Ishikawa (cell line): Measurements from ENCODE around the gene RNF220.

Experiments
- CEBPB ChIP-seq: IDR thresholded peaks from 2 replicates; pipeline ENCODE4 v1.6.1; 2012
- CREB1 ChIP-seq: IDR thresholded peaks from 2 replicates; pipeline ENCODE4 v1.6.1; 2012; ENCODE audit warnings: low read depth
- EGR1 ChIP-seq: IDR thresholded peaks from 2 replicates; pipeline ENCODE4 v1.6.1; 2012
- EP300 ChIP-seq: IDR thresholded peaks from 2 replicates; pipeline ENCODE4 v1.6.1; 2012; ENCODE audit warnings: borderline replicate concordance
- FOXM1 ChIP-seq: IDR thresholded peaks from 2 replicates; pipeline ENCODE4 v1.6.1; 2012; ENCODE audit warnings: low read depth, borderline replicate concordance
- MAX ChIP-seq: IDR thresholded peaks from 2 replicates; pipeline ENCODE4 v1.6.1; 2012
- NFIC ChIP-seq: IDR thresholded peaks from 2 replicates; pipeline ENCODE4 v1.6.1; 2012
- RAD21 ChIP-seq: IDR thresholded peaks from 2 replicates; pipeline ENCODE4 v1.6.1; 2012; ENCODE audit warnings: low read depth
- REST ChIP-seq: IDR thresholded peaks from 2 replicates; pipeline ENCODE4 v1.6.1; 2012; ENCODE audit warnings: low read depth, mild to moderate bottlenecking
- TAF1 ChIP-seq: IDR thresholded peaks from 2 replicates; pipeline ENCODE4 v1.6.1; 2012; ENCODE audit warnings: low read depth, mild to moderate bottlenecking
- TCF12 ChIP-seq: IDR thresholded peaks from 2 replicates; pipeline ENCODE4 v1.6.1; 2012; ENCODE audit warnings: low read depth
- TEAD4 ChIP-seq: IDR thresholded peaks from 2 replicates; pipeline ENCODE4 v1.6.1; 2012
- YY1 ChIP-seq: IDR thresholded peaks from 2 replicates; pipeline ENCODE4 v1.6.1; 2012; ENCODE audit warnings: low read depth
- ZBTB7A ChIP-seq: IDR thresholded peaks from 2 replicates; pipeline ENCODE4 v1.6.1; 2012; ENCODE audit warnings: low read depth
- TF ChIP-seq, protein P1 (sequence below): IDR thresholded peaks from 2 replicates; pipeline ENCODE4 v1.6.1; 2012

Gene RNF220

GRCh38 chr1:44613941-44614340 is 208.9 kb downstream of the RNF220 start:
- TF ChIP-seq TEAD4 (no peak), RAD21 (no peak), CREB1 (no peak), CEBPB (no peak), EP300 (no peak), MAX (no peak), REST (no peak), FOXM1 (no peak), ZBTB7A (no peak)
- TF ChIP-seq, protein P1, sequence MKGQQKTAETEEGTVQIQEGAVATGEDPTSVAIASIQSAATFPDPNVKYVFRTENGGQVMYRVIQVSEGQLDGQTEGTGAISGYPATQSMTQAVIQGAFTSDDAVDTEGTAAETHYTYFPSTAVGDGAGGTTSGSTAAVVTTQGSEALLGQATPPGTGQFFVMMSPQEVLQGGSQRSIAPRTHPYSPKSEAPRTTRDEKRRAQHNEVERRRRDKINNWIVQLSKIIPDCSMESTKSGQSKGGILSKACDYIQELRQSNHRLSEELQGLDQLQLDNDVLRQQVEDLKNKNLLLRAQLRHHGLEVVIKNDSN = no peak

DNA sequence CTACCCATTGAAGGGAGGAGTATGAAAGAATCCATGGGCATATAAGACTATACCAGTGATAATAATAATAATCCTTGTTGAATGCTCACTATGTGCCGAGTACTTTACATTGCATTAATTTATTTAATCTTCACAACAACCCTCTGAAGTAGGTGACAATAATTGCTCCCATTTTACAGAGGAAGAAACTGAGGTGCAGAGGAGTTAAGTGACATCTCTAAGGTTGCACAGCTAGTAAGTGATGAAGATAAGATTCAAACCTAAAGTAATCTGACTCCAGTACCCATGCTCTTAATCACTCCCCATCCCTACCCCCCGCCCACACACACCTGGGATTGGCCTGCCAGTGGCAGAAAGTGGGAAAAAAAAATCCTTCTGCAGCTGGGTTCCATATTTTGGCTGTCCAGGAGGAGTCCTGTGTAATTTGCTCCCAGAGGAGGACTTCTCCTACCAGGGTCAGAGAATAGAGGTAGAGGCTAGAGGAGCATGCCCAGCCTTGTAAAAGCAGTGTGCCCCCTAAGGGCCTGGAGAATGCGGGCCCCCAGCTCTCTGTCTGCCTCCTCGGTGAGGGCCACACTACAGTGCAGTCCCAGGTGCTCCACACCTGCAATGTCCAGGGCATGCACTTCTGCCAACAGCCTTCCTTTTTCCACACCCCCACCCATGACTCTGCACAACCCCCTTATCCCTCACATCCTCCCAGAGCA is 211.4 kb downstream of the RNF220 start:
- TF ChIP-seq TEAD4 (no peak), CREB1 (no peak), FOXM1 (no peak), CEBPB (no peak), TAF1 (no peak)

DNA sequence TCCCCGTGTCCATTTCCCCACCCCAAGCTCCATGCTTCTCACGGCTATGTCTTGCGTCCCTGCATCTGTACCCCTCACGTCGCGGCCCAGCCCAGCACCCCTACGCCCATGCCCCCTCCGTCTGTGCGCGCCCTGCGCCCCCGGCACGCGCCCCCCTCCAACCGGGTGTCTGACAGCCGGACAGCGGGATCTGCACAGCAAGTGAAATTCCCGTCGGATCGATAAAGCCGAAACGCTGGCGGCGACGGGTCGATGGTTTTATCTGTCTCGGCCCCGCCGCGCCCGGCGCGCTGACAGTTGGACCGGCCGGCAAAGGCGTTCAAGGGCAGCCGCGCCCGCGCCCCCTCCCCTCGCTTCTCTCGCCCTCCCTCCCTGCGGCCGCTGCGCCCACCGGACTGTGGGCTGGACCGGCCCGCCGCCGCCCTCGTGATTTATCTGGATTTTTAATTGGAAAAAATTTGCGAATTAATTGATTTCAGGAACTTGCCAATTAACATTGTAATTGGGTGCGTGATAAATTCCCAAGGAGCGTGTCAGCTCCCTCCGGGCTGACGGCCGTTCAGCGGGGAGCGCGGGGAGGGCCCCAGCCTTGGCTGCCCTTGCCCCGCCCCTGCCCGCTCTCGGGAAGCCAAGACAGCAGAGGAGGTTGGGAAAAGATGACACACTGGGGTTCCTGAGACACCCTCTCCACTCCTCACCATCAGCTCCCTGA is 212.1 kb downstream of the RNF220 start:
- TF ChIP-seq ZBTB7A = 0 out of 2 replicates have a peak, but pooled peaks have one; percentile 47
- TF ChIP-seq FOXM1 = no peak

DNA sequence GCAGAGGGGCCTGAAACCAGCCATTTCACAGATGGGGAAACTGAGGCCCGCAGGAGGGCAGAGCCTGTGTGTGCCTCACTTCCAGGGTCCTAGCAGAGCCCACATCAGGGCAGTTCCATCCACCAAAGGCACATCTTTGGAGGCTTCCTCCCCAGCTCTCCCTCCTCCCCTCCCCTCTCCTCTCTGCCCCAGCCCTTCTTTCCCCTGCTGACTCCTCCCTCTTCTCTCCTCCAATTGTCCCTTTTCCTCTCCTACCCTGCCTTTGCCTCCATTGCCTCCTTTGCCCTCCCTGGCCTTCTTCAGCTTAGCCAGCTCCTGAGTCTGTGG is 212.6 kb downstream of the RNF220 start:
- TF ChIP-seq EGR1 = no peak
- TF ChIP-seq, protein P1 = no peak
- TF ChIP-seq REST = no peak
- TF ChIP-seq CEBPB = no peak
- TF ChIP-seq TEAD4 = no peak
- TF ChIP-seq RAD21 = no peak

- TF ChIP-seq EP300 = 0 out of 2 replicates have a peak, but pooled peaks have one; percentile 41
- TF ChIP-seq TEAD4 = peak; percentile 62
- TF ChIP-seq CREB1 = no peak
Measured at GRCh38 chr1:44619261-44619900, 214.3 kb downstream of the RNF220 start.

DNA sequence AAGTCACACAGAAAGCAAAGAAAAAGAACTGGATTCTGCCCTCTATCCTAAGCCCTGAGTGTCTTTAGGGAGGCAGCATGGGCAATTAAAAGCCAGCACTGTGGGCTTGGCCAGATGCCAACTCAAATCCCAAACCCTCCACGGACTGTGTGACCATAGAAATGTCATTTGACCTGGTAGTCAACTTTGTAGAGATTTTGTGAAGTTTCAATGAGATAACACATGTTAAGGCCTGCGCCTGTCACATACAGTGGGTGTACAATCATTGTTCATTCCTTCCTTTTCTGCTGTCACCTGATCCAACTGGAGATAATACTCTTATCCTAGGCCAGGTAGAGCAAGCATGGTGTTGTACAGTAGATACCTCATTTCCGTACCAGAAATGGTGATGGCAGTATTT is 215.0 kb downstream of the RNF220 start:
- peak; percentile 68 for TF ChIP-seq NFIC
- TF ChIP-seq MAX = no peak

GRCh38 chr1:44621841-44622286 is 216.8 kb downstream of the RNF220 start:
- no peak for TF ChIP-seq REST
- TF ChIP-seq CEBPB = no peak
- TF ChIP-seq TCF12 = no peak
- TF ChIP-seq TAF1 = no peak
- no peak for TF ChIP-seq FOXM1
- no peak for TF ChIP-seq RAD21
- TF ChIP-seq CREB1 = no peak
- TF ChIP-seq MAX = no peak
- TF ChIP-seq TEAD4 = no peak
- no peak for TF ChIP-seq EP300
- TF ChIP-seq YY1 = no peak
- TF ChIP-seq NFIC = no peak
- TF ChIP-seq, protein P1 = no peak
- TF ChIP-seq ZBTB7A = no peak
- no peak for TF ChIP-seq EGR1
